GM10266 (cell line): ENCODE measurements around the gene NRSN2.

Experiments used
- DNase-seq: peaks from one replicate; pipeline ENCODE4 v3.0.0; 2012; ENCODE audit errors: extremely low spot score
- TF ChIP-seq, protein P1 (sequence below): IDR thresholded peaks from 2 replicates; pipeline ENCODE4 v1.5.1; 2012; ENCODE audit warnings: mild to moderate bottlenecking, low read depth; ENCODE audit not compliant: control insufficient read depth, insufficient read depth; ENCODE audit errors: missing control alignments

Gene NRSN2

DNA sequence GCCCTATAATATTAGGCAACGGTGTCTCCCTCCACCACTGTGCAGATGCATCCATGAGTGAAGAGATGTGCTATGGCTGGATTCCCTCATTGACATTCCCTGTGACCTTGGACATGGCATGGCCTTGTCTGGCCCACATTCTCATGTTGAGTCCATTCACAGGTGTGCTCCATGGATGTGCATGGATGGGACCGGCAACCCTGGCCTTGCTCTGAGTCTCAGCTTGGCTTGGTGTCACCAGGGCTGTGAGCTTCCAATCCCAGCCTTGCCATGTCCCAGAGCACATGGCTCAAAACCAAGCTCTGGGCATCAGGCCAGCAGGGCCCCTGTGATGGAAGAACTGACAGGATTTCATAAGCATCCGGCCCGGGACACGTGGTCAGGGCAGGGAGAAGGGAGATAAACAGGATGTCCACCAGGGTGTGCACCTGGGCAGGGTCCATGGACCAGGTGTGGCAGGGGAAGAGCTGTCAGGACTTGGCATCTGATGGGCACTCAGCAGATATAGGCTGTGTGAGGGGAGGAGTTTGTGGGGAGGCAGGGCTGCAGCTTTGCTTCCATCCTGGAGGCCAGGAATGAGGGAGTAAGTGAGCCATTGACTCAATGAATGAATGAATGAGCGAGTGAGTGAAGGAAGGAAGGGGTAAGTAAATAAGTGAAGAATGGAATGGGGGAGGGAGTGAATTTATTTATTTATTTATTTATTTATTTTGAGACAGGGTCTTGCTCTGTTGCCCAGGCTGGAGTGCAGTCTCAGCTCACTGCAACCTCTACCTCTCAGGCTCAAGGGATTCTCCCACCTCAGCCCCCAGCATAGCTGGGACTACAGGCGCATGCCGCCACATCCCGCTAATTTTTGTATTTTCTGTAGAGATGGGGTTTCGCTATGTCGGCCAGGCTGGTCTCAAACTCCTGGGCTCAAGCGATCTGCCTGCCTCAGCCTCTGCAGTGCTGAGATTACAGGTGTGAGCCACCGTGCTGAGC, 15.7 kb downstream of the NRSN2 start:
- DNase-seq = no peak
- TF ChIP-seq, protein P1, sequence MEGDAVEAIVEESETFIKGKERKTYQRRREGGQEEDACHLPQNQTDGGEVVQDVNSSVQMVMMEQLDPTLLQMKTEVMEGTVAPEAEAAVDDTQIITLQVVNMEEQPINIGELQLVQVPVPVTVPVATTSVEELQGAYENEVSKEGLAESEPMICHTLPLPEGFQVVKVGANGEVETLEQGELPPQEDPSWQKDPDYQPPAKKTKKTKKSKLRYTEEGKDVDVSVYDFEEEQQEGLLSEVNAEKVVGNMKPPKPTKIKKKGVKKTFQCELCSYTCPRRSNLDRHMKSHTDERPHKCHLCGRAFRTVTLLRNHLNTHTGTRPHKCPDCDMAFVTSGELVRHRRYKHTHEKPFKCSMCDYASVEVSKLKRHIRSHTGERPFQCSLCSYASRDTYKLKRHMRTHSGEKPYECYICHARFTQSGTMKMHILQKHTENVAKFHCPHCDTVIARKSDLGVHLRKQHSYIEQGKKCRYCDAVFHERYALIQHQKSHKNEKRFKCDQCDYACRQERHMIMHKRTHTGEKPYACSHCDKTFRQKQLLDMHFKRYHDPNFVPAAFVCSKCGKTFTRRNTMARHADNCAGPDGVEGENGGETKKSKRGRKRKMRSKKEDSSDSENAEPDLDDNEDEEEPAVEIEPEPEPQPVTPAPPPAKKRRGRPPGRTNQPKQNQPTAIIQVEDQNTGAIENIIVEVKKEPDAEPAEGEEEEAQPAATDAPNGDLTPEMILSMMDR = no peak

DNA sequence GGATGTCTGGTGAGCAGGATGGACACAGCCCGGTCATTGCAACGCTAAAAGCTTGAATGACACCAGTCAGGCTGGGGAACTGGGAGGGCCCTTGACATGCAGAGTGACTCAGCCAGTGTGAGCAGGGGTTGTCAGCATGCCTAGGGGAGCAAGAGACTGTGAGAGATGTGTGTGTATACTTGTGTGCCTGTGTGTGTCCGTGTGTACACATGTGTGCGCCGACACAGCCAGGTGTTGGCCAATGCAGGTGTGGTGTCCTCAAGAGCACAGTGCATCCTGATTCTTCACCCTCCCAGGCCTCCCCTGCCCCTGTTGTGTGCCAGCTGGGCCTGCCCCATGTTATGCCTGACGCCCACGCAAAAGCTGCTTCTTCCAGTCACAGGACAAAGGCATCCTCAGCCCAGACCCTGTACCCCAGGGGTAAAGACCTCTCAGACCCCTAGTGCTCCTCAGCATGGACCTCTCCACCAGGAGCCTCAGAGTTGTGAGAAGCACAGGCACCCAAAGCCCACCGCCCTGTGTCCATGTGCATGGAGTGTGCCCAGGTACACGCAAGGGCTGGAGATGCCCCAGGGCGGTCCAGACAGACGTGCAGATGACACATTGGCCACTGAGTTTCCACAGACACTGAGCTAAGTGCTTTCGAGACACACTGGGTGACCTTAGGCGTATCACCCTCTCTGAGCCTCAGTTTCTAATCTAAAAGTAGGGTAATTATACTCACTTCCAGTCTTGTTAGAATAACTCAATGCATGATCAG, 16.6 kb downstream of the NRSN2 start:
- DNase-seq = no peak

GRCh38 chr20:364905-365794, 18.2 kb downstream of the NRSN2 start:
- TF ChIP-seq, protein P1 = no peak
- no peak for DNase-seq

More for the DNA sequence above, 16.6 kb downstream of the NRSN2 start:
- TF ChIP-seq, protein P1 = no peak

- TF ChIP-seq, protein P1 = no peak
- no peak for DNase-seq
Observed at GRCh38 chr20:366041-366718, 19.3 kb downstream of the NRSN2 start.

GRCh38 chr20:366719-367485, 20.0 kb downstream of the NRSN2 start:
- TF ChIP-seq, protein P1 = no peak
- no peak for DNase-seq

- no peak for DNase-seq
Observed at GRCh38 chr20:367486-367887, 20.6 kb downstream of the NRSN2 start.

More at GRCh38 chr20:367486-367887, 20.6 kb downstream of the NRSN2 start:
- TF ChIP-seq, protein P1 = no peak
